NT2/D1 (cell line): Measurements from ENCODE around the gene PIGO.

Experiments
- SUZ12 ChIP-seq: IDR thresholded peaks from 2 replicates; pipeline ENCODE4 v1.6.1; 2011; ENCODE audit not compliant: insufficient read length, insufficient read depth; ENCODE audit errors: extremely low read depth
- YY1 ChIP-seq: IDR thresholded peaks from 2 replicates; pipeline ENCODE4 v1.6.1; 2011; ENCODE audit not compliant: insufficient read length, insufficient read depth
- ZNF274 ChIP-seq: IDR thresholded peaks from 2 replicates; pipeline ENCODE4 v1.6.1; 2011; ENCODE audit warnings: mild to moderate bottlenecking, low read depth, low read length

DNA sequence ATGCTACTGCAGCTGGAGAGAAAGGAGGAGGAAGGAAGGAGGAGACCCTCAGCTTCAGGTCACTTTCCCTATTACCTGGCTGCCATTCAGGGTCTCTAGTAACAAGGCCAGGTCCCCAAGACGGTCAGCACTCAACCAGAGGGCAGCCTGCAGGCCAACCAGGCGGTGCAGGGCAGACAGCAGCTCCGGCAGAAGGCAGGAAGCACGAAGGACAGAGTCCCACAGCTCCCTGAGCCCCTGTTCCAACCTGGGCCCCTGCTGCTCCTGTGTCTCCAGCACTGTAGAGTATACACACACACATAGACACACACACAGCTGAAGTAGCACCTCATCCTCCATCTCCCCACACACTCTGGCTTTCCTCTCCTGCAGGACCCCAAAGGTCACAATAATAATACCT, 18.3 kb downstream of the PIGO start:
- TF ChIP-seq SUZ12 = no peak
- TF ChIP-seq ZNF274 = no peak
- TF ChIP-seq YY1 = no peak
